ENCODE measurements around the gene WDR59. TPM values are rescaled to one million over a fixed set of nuclear protein-coding genes. Genes with fewer than 3 reads are reported as not detected.

Gene WDR59
- polyA plus RNA-seq, 1 donor = 66.8 TPM

DNA sequence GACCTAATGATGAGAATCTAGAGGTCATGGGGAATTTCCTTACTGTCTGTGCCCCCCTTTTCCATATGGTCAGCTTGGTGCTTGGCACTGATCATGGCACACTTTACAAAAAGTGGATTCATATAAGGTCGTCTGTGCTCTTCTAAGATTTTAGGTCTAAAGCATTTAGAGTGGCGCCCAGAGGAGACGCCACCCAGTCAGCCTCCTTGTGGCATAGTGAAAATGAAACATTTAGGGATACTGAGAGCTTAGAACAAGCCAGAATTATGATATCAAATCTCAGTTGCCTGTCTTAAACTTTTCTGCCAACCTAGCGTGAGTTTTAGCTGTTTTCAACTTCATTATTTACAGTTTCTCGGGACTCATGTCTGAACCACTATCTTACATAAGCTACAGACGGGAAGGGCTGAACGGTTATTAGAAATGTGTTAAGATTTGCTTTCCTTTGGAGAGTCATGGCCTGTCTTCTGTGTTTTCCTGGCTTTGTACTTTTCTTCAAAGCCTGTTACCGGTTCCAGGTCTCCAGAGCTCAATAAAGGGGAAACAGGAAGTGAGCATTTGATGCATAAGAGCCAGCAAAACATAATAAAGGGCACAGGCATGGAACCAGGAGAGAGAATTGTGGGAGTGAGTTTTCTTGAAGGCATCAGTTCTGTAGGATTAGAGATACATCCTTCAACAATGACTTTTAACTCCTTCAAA is 27.6 kb upstream of the WDR59 start:
- Histone ChIP-seq H3K9me3 (ENCODE audit: control insufficient read depth, low read depth, low read length) (no peaks in the 10 kb centered on the region), H3K4me1 (ENCODE audit: control insufficient read depth, insufficient read depth, low read length) (no peaks in the 10 kb centered on the region), H3K27me3 (ENCODE audit: control insufficient read depth, insufficient read depth, low read length) (no peaks in the 10 kb centered on the region), H3K36me3 (ENCODE audit: control insufficient read depth, insufficient read depth, low read length) (no peaks in the 10 kb centered on the region), H3K4me3 (ENCODE audit: low read length) (no peak overlapping the region), H3K27ac (ENCODE audit: low read length) (no peak overlapping the region)
- no peak for DNase-seq
- no CpG with 5 or more reads among the region's 8 CpGs for WGBS (ENCODE audit: insufficient coverage, low lambda C conversion rate)

GRCh38 chr16:75011634-75012307 is 26.8 kb upstream of the WDR59 start:
- H3K4me1 ChIP-seq (ENCODE audit: control insufficient read depth, insufficient read depth, low read length) = no peaks in the 10 kb centered on the region
- no CpG with 5 or more reads among the region's 3 CpGs for WGBS (ENCODE audit: insufficient coverage, low lambda C conversion rate)
- no peaks in the 10 kb centered on the region for H3K27me3 ChIP-seq (ENCODE audit: control insufficient read depth, insufficient read depth, low read length)
- DNase-seq = peak in 1 of 2 donors; percentile 9
- H3K27ac ChIP-seq (ENCODE audit: low read length) = no peak overlapping the region
- no peaks in the 10 kb centered on the region for H3K36me3 ChIP-seq (ENCODE audit: control insufficient read depth, insufficient read depth, low read length)
- no peak overlapping the region for H3K4me3 ChIP-seq (ENCODE audit: low read length)
- no peaks in the 10 kb centered on the region for H3K9me3 ChIP-seq (ENCODE audit: control insufficient read depth, low read depth, low read length)

GRCh38 chr16:75010427-75010826 is 25.5 kb upstream of the WDR59 start:
- Histone ChIP-seq H3K27ac (ENCODE audit: low read length) (no peak overlapping the region), H3K27me3 (ENCODE audit: control insufficient read depth, insufficient read depth, low read length) (no peaks in the 10 kb centered on the region), H3K36me3 (ENCODE audit: control insufficient read depth, insufficient read depth, low read length) (no peaks in the 10 kb centered on the region), H3K4me3 (ENCODE audit: low read length) (no peak overlapping the region), H3K4me1 (ENCODE audit: control insufficient read depth, insufficient read depth, low read length) (no peaks in the 10 kb centered on the region), H3K9me3 (ENCODE audit: control insufficient read depth, low read depth, low read length) (no peaks in the 10 kb centered on the region)
- WGBS (ENCODE audit: insufficient coverage, low lambda C conversion rate) = no CpG with 5 or more reads among the region's 3 CpGs
- DNase-seq = no peak

- no peak overlapping the region for H3K27ac ChIP-seq (ENCODE audit: low read length)
- WGBS (ENCODE audit: insufficient coverage, low lambda C conversion rate) = 100% methylated on average over 1 of the region's 1 CpG
- H3K36me3 ChIP-seq (ENCODE audit: control insufficient read depth, insufficient read depth, low read length) = peaks cover 3% of the 10 kb centered on the region
- no peak for DNase-seq
- H3K4me1 ChIP-seq (ENCODE audit: control insufficient read depth, insufficient read depth, low read length) = no peaks in the 10 kb centered on the region
- H3K9me3 ChIP-seq (ENCODE audit: control insufficient read depth, low read depth, low read length) = no peaks in the 10 kb centered on the region
- H3K4me3 ChIP-seq (ENCODE audit: low read length) = no peak overlapping the region
- no peaks in the 10 kb centered on the region for H3K27me3 ChIP-seq (ENCODE audit: control insufficient read depth, insufficient read depth, low read length)
These were observed 22.5 kb upstream of the WDR59 start for GRCh38 chr16:75007443-75007842.

DNA sequence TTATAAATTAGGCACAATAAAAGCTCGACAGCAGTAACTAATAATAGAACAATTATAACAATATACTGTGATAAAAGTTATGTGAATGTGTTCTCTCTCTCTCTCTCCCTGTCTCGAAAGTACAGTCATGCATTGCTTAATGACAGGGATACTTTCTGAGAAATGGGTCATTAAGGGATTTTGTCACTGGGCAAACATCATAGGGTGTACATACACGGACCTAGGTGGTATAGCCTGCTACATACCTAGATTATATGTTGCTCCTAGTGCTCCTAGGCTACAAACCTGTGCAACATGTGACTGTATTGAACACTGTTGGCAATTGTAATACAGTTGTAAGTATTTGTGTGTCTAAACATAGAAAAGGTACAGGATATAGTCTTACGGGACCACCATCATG is 20.8 kb upstream of the WDR59 start:
- Histone ChIP-seq H3K27me3 (ENCODE audit: control insufficient read depth, insufficient read depth, low read length) (peaks cover 3% of the 10 kb centered on the region), H3K27ac (ENCODE audit: low read length) (no peak overlapping the region), H3K4me3 (ENCODE audit: low read length) (no peak overlapping the region), H3K36me3 (ENCODE audit: control insufficient read depth, insufficient read depth, low read length) (peaks cover 3% of the 10 kb centered on the region), H3K4me1 (ENCODE audit: control insufficient read depth, insufficient read depth, low read length) (peaks cover 3% of the 10 kb centered on the region), H3K9me3 (ENCODE audit: control insufficient read depth, low read depth, low read length) (no peaks in the 10 kb centered on the region)
- 100% methylated on average over 1 of the region's 4 CpGs for WGBS (ENCODE audit: insufficient coverage, low lambda C conversion rate)
- DNase-seq = no peak

- Histone ChIP-seq H3K27ac (ENCODE audit: low read length) (no peak overlapping the region), H3K4me1 (ENCODE audit: control insufficient read depth, insufficient read depth, low read length) (peaks cover 12% of the 10 kb centered on the region), H3K36me3 (ENCODE audit: control insufficient read depth, insufficient read depth, low read length) (peaks cover 3% of the 10 kb centered on the region), H3K9me3 (ENCODE audit: control insufficient read depth, low read depth, low read length) (no peaks in the 10 kb centered on the region), H3K27me3 (ENCODE audit: control insufficient read depth, insufficient read depth, low read length) (peaks cover 13% of the 10 kb centered on the region), H3K4me3 (ENCODE audit: low read length) (no peak overlapping the region)
- no CpG with 5 or more reads among the region's 3 CpGs for WGBS (ENCODE audit: insufficient coverage, low lambda C conversion rate)
- no peak for DNase-seq
These were observed 19.5 kb upstream of the WDR59 start for GRCh38 chr16:75004460-75004859.

- no peak overlapping the region for H3K27ac ChIP-seq (ENCODE audit: low read length)
- H3K9me3 ChIP-seq (ENCODE audit: control insufficient read depth, low read depth, low read length) = no peaks in the 10 kb centered on the region
- peaks cover 12% of the 10 kb centered on the region for H3K4me1 ChIP-seq (ENCODE audit: control insufficient read depth, insufficient read depth, low read length)
- H3K4me3 ChIP-seq (ENCODE audit: low read length) = no peak overlapping the region
- 100% methylated on average over 1 of the region's 5 CpGs for WGBS (ENCODE audit: insufficient coverage, low lambda C conversion rate)
- no peak for DNase-seq
- peaks cover 3% of the 10 kb centered on the region for H3K36me3 ChIP-seq (ENCODE audit: control insufficient read depth, insufficient read depth, low read length)
- H3K27me3 ChIP-seq (ENCODE audit: control insufficient read depth, insufficient read depth, low read length) = peaks cover 13% of the 10 kb centered on the region
These were observed 19.0 kb upstream of the WDR59 start for GRCh38 chr16:75003931-75004330.

- DNase-seq = no peak
- WGBS (ENCODE audit: insufficient coverage, low lambda C conversion rate) = 60% methylated on average over 1 of the region's 9 CpGs
- H3K9me3 ChIP-seq (ENCODE audit: control insufficient read depth, low read depth, low read length) = no peaks in the 10 kb centered on the region
- H3K36me3 ChIP-seq (ENCODE audit: control insufficient read depth, insufficient read depth, low read length) = peaks cover 3% of the 10 kb centered on the region
- H3K4me3 ChIP-seq (ENCODE audit: low read length) = no peak overlapping the region
- peaks cover 13% of the 10 kb centered on the region for H3K27me3 ChIP-seq (ENCODE audit: control insufficient read depth, insufficient read depth, low read length)
- H3K4me1 ChIP-seq (ENCODE audit: control insufficient read depth, insufficient read depth, low read length) = peaks cover 15% of the 10 kb centered on the region
- H3K27ac ChIP-seq (ENCODE audit: low read length) = no peak overlapping the region
These were observed 17.6 kb upstream of the WDR59 start for GRCh38 chr16:75002474-75002873.

GRCh38 chr16:75000481-75001081 is 15.7 kb upstream of the WDR59 start:
- DNase-seq = peak in 1 of 2 donors; percentile 15
- H3K9me3 ChIP-seq (ENCODE audit: control insufficient read depth, low read depth, low read length) = no peaks in the 10 kb centered on the region
- H3K36me3 ChIP-seq (ENCODE audit: control insufficient read depth, insufficient read depth, low read length) = peaks cover 3% of the 10 kb centered on the region
- peaks cover 13% of the 10 kb centered on the region for H3K27me3 ChIP-seq (ENCODE audit: control insufficient read depth, insufficient read depth, low read length)
- no peak overlapping the region for H3K27ac ChIP-seq (ENCODE audit: low read length)
- H3K4me1 ChIP-seq (ENCODE audit: control insufficient read depth, insufficient read depth, low read length) = peaks cover 15% of the 10 kb centered on the region
- 60% methylated on average over 1 of the region's 15 CpGs for WGBS (ENCODE audit: insufficient coverage, low lambda C conversion rate)
- peak overlapping the region; percentile 64 for H3K4me3 ChIP-seq (ENCODE audit: low read length)

- H3K27me3 ChIP-seq (ENCODE audit: control insufficient read depth, insufficient read depth, low read length) = peaks cover 13% of the 10 kb centered on the region
- H3K27ac ChIP-seq (ENCODE audit: low read length) = no peak overlapping the region
- H3K9me3 ChIP-seq (ENCODE audit: control insufficient read depth, low read depth, low read length) = no peaks in the 10 kb centered on the region
- peaks cover 3% of the 10 kb centered on the region for H3K36me3 ChIP-seq (ENCODE audit: control insufficient read depth, insufficient read depth, low read length)
- no CpG with 5 or more reads among the region's 71 CpGs for WGBS (ENCODE audit: insufficient coverage, low lambda C conversion rate)
- peak overlapping the region; percentile 64 for H3K4me3 ChIP-seq (ENCODE audit: low read length)
- DNase-seq = peak in 1 of 2 donors; percentile 55
- H3K4me1 ChIP-seq (ENCODE audit: control insufficient read depth, insufficient read depth, low read length) = peaks cover 15% of the 10 kb centered on the region
These were observed 14.9 kb upstream of the WDR59 start for GRCh38 chr16:74999609-75000480.

Data from large intestine (tissue), 3 donors.